Sciatic nerve (tissue), 2 donors: ENCODE measurements around the gene LMBRD2. TPM values are rescaled to one million over a fixed set of nuclear protein-coding genes. Genes with fewer than 3 reads are reported as not detected.
"Not testable (repeated sequence)": the region's sequence is repeated elsewhere in the genome, so short reads cannot be mapped to it uniquely, and the experiment has no call there.

Experiments
- ATAC-seq: fragments of 200-7000 bp; cut with Tn5 transposase; one replicate; pipeline ENCODE4 v1.9.1; 2020; ENCODE audit warnings: mild to moderate bottlenecking, moderate library complexity
- DNase-seq: peaks from one replicate; pipeline ENCODE4 v3.0.0-alpha.2; 2020; ENCODE audit warnings: low spot score
- intact Hi-C: fragments of 100-400 bp; cut with DNase I; formaldehyde crosslinking; loops from one replicate; pipeline ENCODE4 v1.14.2; 2022
- total RNA-seq: library from RNA; stranded (reverse); fragmentation: NEBNext Ultra II Directional; extraction: Animal tissue kit (Norgen Biotek cat#: 25700); gene quantifications from one replicate; pipeline ENCODE4 v1.2.1, GENCODE V29; 2021
- donor health status: DM: no; HTN: no; CAD: no.
- donor health status: DM: no; HTN: no; CAD: no.

Gene LMBRD2
- total RNA-seq, 1 donor from 2014 or later, result 18.5 TPM

DNA sequence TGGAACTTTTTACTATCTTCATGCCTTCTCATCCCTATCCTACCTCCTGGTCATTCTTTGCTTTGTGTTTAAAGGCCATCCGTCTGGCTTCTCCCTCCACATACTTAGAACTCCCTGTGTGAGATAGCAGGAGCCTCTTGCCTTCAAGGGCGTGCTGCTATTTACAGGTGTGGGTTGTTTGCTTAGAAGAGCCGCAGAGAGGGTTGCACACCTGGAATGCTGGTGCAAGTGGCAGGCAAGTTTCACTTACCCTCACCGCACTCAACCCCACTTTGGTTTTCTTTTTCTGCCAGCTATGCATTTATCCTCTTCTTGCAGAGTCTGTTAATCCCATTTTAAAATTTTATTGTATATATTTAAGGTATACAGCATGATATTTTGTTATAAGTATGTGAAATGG lies 12.8 kb upstream of the LMBRD2 start:
- no peak for ATAC-seq
- DNase-seq, result no peak
- intact Hi-C loops, result no loop called here

GRCh38 chr5:36162810-36163486 lies 11.3 kb upstream of the LMBRD2 start:
- ATAC-seq, result no peak
- no peak for DNase-seq
- intact Hi-C loops, result no loop called here

- intact Hi-C loops, result no loop called here
- ATAC-seq, result no peak
- no peak for DNase-seq
Measured at GRCh38 chr5:36161361-36161760, 9.7 kb upstream of the LMBRD2 start.

GRCh38 chr5:36160617-36161016 lies 8.9 kb upstream of the LMBRD2 start:
- no peak for DNase-seq
- no peak for ATAC-seq
- intact Hi-C loops, result no loop called here

- intact Hi-C loops, result no loop called here
- ATAC-seq (peak; percentile 73), DNase-seq (no peak)
Measured at GRCh38 chr5:36158144-36158543, 6.5 kb upstream of the LMBRD2 start.

GRCh38 chr5:36156619-36157018 lies 4.9 kb upstream of the LMBRD2 start:
- ATAC-seq (no peak), DNase-seq (no peak)
- intact Hi-C loops, result loop anchor here (1.0 kb wide), 1 partner anchor 11 kb away; no protein-coding TSS in a partner anchor

- ATAC-seq (no peak), DNase-seq (no peak)
- intact Hi-C loops, result no loop called here
Measured at GRCh38 chr5:36156121-36156601, 4.5 kb upstream of the LMBRD2 start.

- intact Hi-C loops, result no loop called here
- ATAC-seq, result no peak
Measured at GRCh38 chr5:36155291-36155690, 3.6 kb upstream of the LMBRD2 start.

GRCh38 chr5:36153726-36154125 lies 2.0 kb upstream of the LMBRD2 start:
- intact Hi-C loops, result no loop called here
- ATAC-seq (no peak), DNase-seq (no peak)

More at GRCh38 chr5:36155291-36155690, 3.6 kb upstream of the LMBRD2 start:
- DNase-seq, result no peak

GRCh38 chr5:36153298-36153677 lies 1.6 kb upstream of the LMBRD2 start:
- intact Hi-C loops, result no loop called here
- DNase-seq, result no peak
- ATAC-seq, result no peak

DNA sequence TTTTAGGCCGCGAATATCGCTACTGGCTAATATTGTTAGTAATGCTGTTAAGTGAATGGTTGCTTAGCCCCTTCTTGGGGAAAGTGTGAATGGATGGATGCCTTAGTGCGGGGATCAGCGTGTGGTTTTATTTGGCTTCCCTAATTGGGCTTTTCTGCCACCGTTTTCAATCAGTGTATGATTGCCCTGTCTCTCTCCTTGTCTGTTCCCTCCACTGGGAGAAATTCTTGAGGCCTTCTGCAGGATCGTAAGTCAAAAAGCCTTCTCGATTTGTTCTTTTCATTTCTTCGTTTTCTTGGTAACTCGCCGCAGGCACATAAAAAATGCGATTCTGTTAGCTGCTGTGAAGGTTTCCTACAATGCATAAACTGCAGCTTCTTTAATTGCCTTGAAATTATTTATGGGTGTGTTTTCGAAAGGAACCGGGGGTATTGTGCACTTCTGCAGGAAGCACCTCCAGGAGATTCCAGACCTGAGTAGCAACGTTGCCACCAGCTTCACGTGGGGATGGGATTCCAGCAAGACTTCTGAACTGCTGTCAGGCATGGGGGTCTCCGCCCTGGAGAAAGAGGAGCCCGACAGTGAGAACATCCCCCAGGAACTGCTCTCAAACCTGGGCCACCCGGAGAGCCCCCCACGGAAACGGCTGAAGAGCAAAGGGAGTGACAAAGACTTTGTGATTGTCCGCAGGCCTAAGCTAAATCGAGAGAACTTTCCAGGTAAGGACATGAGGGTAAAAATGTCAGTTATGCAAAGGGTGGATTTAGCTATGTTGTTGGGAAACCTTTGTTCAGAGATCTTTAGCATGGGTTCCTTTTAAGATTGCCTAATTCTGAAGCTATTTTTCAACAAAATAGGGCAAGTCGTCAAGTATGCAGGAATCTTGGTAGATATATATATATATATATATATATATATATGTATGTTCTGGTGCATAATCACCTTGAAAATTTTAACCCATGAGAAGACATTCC lies 924 bp upstream of the LMBRD2 start:
- intact Hi-C loops, result no loop called here
- peak; percentile 22 for ATAC-seq
- no peak for DNase-seq

GRCh38 chr5:36150676-36151433 lies 832 bp downstream of the LMBRD2 start:
- DNase-seq, result peak; percentile 64
- ATAC-seq, result peak; percentile 25
- intact Hi-C loops, result no loop called here

DNA sequence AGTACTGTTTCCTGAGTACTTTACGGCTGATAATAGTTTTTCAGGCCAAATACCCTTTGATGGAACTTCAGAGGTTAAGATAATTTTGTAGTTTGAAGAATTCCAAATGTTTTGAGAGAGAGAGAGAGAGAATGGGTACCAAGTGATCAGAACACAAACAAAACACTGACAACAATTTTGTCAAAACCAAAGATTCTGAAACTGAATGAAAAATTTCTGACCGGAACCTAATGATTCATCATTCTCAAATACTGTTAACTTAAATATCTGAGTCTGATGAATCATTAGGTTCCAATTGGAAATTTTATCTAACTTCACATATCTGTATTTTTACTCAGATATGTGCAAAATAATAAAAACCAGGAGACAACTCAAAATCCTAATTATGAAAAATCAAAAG lies 4.0 kb downstream of the LMBRD2 start:
- DNase-seq (no peak), ATAC-seq (no peak)
- intact Hi-C loops, result no loop called here

DNA sequence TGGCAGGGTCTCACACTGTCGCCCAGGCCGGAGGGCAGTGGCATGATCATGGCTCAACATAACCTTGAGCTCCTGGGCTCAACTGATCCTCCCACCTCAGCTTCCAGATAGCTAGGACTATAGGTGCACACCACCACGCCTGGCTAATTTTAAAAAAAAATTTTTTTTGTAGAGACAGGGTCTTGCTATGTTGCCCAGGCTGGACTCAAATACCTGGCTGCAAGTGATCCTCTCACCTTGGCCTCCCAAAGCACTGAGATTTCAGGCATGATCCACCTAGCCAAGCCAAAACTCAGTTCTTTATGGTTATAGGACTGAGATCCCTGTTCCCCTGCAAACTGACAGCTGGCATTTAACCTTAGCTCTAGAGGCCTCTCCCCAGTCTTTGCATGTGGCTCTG lies 5.3 kb downstream of the LMBRD2 start:
- ATAC-seq, result no peak
- intact Hi-C loops, result no loop called here

DNA sequence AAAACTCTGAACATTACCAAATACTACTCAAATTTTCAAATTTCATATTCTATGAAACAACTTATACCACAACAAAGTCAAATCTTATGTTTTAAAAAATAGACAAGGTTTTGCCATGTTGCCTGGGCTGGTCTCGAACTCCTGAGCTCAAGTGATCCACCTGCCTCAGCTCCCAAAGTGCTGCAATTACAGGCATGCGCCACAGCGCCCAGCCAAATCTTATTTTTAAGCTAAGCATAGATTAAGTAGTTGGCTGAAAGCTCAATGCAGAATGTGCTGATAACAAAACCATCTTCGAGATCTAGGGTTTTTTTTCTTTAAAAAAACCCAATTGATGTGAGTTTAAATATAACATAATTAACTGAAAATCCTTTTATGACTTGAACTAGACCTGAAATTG lies 6.4 kb downstream of the LMBRD2 start:
- DNase-seq (no peak), ATAC-seq (no peak)
- intact Hi-C loops, result loop anchor here (1.0 kb wide), 1 partner anchor 12 kb away; no protein-coding TSS in a partner anchor

More for the DNA sequence above, 5.3 kb downstream of the LMBRD2 start:
- no peak for DNase-seq

DNA sequence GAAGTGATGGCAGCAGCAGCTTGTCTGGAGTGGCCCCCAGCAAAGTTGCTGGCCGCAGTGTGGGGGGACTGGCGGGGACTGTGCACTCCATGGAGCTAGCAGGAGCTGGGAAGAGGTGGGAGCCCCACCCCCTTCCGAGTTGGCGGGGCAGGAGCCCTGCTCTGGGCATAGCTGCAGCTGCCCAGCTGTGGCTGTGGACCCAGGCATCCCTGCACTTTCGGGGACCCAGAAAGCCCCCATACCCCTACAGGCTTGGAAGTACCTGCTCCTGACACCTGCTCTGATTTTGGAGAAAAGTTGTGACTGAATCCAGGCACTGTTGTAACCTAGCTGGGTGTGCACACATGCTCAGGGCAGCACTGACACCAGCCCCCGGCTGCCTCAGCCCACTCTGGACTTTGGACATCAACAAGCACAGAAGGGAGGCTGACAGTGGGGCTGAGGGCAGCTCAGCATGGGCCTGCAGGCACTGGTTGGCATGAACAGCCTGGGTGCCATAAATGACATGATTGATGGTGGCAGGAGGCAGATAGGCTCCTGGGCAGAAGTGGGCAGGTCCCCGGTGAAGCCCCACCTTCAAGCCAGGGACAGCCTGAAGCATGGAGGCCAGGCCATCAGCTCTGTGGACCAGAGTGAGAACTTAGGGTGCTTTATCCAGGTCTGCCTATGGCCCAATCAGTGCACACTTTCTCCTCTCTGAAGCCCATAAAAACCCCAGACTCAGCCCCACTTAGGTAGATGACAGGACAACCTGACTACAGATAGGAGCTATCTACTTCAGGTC lies 12.6 kb downstream of the LMBRD2 start:
- intact Hi-C loops, result no loop called here
- DNase-seq (no peak), ATAC-seq (no peak)

DNA sequence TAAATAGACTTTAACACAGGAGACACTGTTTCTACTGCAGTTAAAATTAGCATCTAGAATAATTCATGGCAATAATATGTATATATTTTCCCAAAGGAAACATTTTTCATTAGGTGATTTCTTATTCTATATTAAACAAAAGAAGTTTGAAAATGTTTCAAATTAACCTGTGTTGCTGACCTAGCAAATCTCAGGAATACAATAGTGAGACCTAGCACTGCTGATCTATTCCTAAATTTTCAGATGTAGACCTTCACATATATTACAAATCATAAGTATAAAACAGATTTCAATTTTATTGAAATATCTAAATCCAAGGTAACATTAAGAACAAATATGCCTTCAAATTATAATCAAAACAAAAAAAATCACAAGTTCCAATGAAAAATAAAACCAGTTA lies 15.1 kb downstream of the LMBRD2 start:
- DNase-seq (no peak), ATAC-seq (no peak)
- intact Hi-C loops, result no loop called here

GRCh38 chr5:36135988-36136387 lies 15.7 kb downstream of the LMBRD2 start:
- intact Hi-C loops, result no loop called here
- ATAC-seq (no peak), DNase-seq (no peak)

DNA sequence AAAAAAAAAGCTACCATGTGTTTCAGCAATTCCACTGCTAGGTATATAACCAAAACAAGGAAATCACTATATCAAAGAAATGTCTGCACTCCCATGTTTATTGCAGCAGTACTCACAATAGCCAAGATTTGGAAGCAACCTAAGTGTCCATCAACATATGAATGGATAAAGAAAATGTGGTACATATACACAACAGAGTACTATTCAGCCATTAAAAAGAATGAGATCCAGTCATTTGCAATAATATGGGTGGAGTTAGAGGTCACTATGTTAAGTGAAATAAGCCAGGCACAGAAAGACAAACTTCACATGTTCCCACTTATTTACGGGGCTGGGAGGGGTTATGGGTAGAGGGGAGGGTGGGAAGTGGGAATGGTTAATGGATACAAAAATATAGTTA lies 18.7 kb downstream of the LMBRD2 start:
- intact Hi-C loops, ATAC-seq, DNase-seq: not testable (repeated sequence)
